Skeletal muscle satellite cell (primary cell): ENCODE data around the gene PREX1.

Experiments
- H3K27me3 ChIP-seq: 2 replicates; pipeline ENCODE4 v1.7.0; 2013; ENCODE audit warnings: low read length; ENCODE audit not compliant: control insufficient read depth, insufficient read depth
- H3K36me3 ChIP-seq: 2 replicates; pipeline ENCODE4 v1.7.0; 2013; ENCODE audit warnings: mild to moderate bottlenecking, control low read depth, low read length; ENCODE audit not compliant: insufficient read depth
- H3K4me1 ChIP-seq: 2 replicates; pipeline ENCODE4 v1.7.0; 2013; ENCODE audit warnings: low read length; ENCODE audit not compliant: control insufficient read depth, insufficient read depth
- H3K4me2 ChIP-seq: 2 replicates; pipeline ENCODE4 v1.7.0; 2013; ENCODE audit warnings: mild to moderate bottlenecking, low read length
- H3K4me3 ChIP-seq: 2 replicates; pipeline ENCODE4 v1.7.0; 2013; ENCODE audit warnings: low read length
- H3K9ac ChIP-seq: 2 replicates; pipeline ENCODE4 v1.7.0; 2013; ENCODE audit warnings: mild to moderate bottlenecking, low read depth, low read length, moderate library complexity
- H3K9me3 ChIP-seq: replicated peaks from 2 replicates; pipeline ENCODE4 v1.7.0; 2013; ENCODE audit warnings: mild to moderate bottlenecking, control low read depth, low read length

The PREX1 gene

GRCh38 chr20:48619126-48620101, 208.4 kb downstream of the PREX1 start:
- Histone ChIP-seq H3K9ac (no peak overlapping the region), H3K4me3 (no peak overlapping the region)

GRCh38 chr20:48618631-48619030, 209.2 kb downstream of the PREX1 start:
- peaks cover 7% of the 10 kb centered on the region for H3K4me1 ChIP-seq
- no peaks in the 10 kb centered on the region for H3K36me3 ChIP-seq
- no peak overlapping the region for H3K9ac ChIP-seq
- H3K9me3 ChIP-seq, result no peaks in the 10 kb centered on the region
- H3K4me2 ChIP-seq, result no peak overlapping the region
- peaks cover 34% of the 10 kb centered on the region for H3K27me3 ChIP-seq
- H3K4me3 ChIP-seq, result no peak overlapping the region

More at GRCh38 chr20:48619126-48620101, 208.4 kb downstream of the PREX1 start:
- Histone ChIP-seq H3K9me3 (no peaks in the 10 kb centered on the region), H3K4me1 (peaks cover 7% of the 10 kb centered on the region), H3K4me2 (no peak overlapping the region), H3K27me3 (peaks cover 32% of the 10 kb centered on the region), H3K36me3 (no peaks in the 10 kb centered on the region)

- no peak overlapping the region for H3K4me2 ChIP-seq
- no peaks in the 10 kb centered on the region for H3K9me3 ChIP-seq
- no peaks in the 10 kb centered on the region for H3K36me3 ChIP-seq
- H3K4me1 ChIP-seq, result peaks cover 7% of the 10 kb centered on the region
- no peak overlapping the region for H3K9ac ChIP-seq
- H3K27me3 ChIP-seq, result peaks cover 38% of the 10 kb centered on the region
- H3K4me3 ChIP-seq, result no peak overlapping the region
Observed at GRCh38 chr20:48618052-48618451, 209.7 kb downstream of the PREX1 start.

GRCh38 chr20:48617481-48617880, 210.3 kb downstream of the PREX1 start:
- Histone ChIP-seq H3K4me2 (no peak overlapping the region), H3K9me3 (no peaks in the 10 kb centered on the region), H3K27me3 (peaks cover 43% of the 10 kb centered on the region), H3K4me3 (no peak overlapping the region), H3K4me1 (peaks cover 7% of the 10 kb centered on the region), H3K36me3 (no peaks in the 10 kb centered on the region), H3K9ac (no peak overlapping the region)

GRCh38 chr20:48616481-48616880, 211.3 kb downstream of the PREX1 start:
- no peaks in the 10 kb centered on the region for H3K9me3 ChIP-seq
- no peak overlapping the region for H3K9ac ChIP-seq
- no peak overlapping the region for H3K4me2 ChIP-seq
- H3K4me3 ChIP-seq, result no peak overlapping the region
- H3K4me1 ChIP-seq, result peaks cover 5% of the 10 kb centered on the region
- no peaks in the 10 kb centered on the region for H3K36me3 ChIP-seq
- peaks cover 53% of the 10 kb centered on the region for H3K27me3 ChIP-seq

- Histone ChIP-seq H3K4me2 (no peak overlapping the region), H3K27me3 (peaks cover 55% of the 10 kb centered on the region), H3K9ac (no peak overlapping the region)
Observed at GRCh38 chr20:48615871-48616270, 211.9 kb downstream of the PREX1 start.

GRCh38 chr20:48614593-48615274, 213.1 kb downstream of the PREX1 start:
- H3K4me2 ChIP-seq, result no peak overlapping the region
- H3K9me3 ChIP-seq, result no peaks in the 10 kb centered on the region
- H3K4me3 ChIP-seq, result no peak overlapping the region

More at GRCh38 chr20:48615871-48616270, 211.9 kb downstream of the PREX1 start:
- H3K36me3 ChIP-seq, result no peaks in the 10 kb centered on the region
- no peak overlapping the region for H3K4me3 ChIP-seq
- H3K9me3 ChIP-seq, result no peaks in the 10 kb centered on the region
- no peaks in the 10 kb centered on the region for H3K4me1 ChIP-seq

GRCh38 chr20:48613926-48614325, 213.9 kb downstream of the PREX1 start:
- Histone ChIP-seq H3K9ac (no peak overlapping the region), H3K4me2 (no peak overlapping the region), H3K36me3 (no peaks in the 10 kb centered on the region)

More at GRCh38 chr20:48614593-48615274, 213.1 kb downstream of the PREX1 start:
- Histone ChIP-seq H3K36me3 (no peaks in the 10 kb centered on the region), H3K4me1 (no peaks in the 10 kb centered on the region), H3K27me3 (peaks cover 56% of the 10 kb centered on the region), H3K9ac (no peak overlapping the region)

GRCh38 chr20:48612335-48612734, 215.5 kb downstream of the PREX1 start:
- Histone ChIP-seq H3K36me3 (no peaks in the 10 kb centered on the region), H3K4me1 (no peaks in the 10 kb centered on the region), H3K4me2 (no peak overlapping the region), H3K4me3 (no peak overlapping the region), H3K9me3 (no peaks in the 10 kb centered on the region), H3K9ac (no peak overlapping the region), H3K27me3 (peaks cover 51% of the 10 kb centered on the region)

More at GRCh38 chr20:48613926-48614325, 213.9 kb downstream of the PREX1 start:
- Histone ChIP-seq H3K4me3 (no peak overlapping the region), H3K9me3 (no peaks in the 10 kb centered on the region), H3K4me1 (no peaks in the 10 kb centered on the region), H3K27me3 (peaks cover 54% of the 10 kb centered on the region)

- Histone ChIP-seq H3K9me3 (no peaks in the 10 kb centered on the region), H3K4me3 (no peak overlapping the region), H3K9ac (no peak overlapping the region)
Observed at GRCh38 chr20:48610996-48611395, 216.8 kb downstream of the PREX1 start.

GRCh38 chr20:48609491-48609978, 218.3 kb downstream of the PREX1 start:
- Histone ChIP-seq H3K36me3 (no peaks in the 10 kb centered on the region), H3K4me1 (no peaks in the 10 kb centered on the region), H3K27me3 (peaks cover 57% of the 10 kb centered on the region), H3K4me3 (no peak overlapping the region), H3K9me3 (no peaks in the 10 kb centered on the region), H3K4me2 (no peak overlapping the region), H3K9ac (no peak overlapping the region)

More at GRCh38 chr20:48610996-48611395, 216.8 kb downstream of the PREX1 start:
- Histone ChIP-seq H3K36me3 (no peaks in the 10 kb centered on the region), H3K4me1 (no peaks in the 10 kb centered on the region), H3K27me3 (peaks cover 50% of the 10 kb centered on the region), H3K4me2 (no peak overlapping the region)
